Measurements from ENCODE around the gene PCDHGA2.
"Not testable (repeated sequence)": the region's sequence is repeated elsewhere in the genome, so short reads cannot be mapped to it uniquely, and the experiment has no call there.

Gene PCDHGA2

DNA sequence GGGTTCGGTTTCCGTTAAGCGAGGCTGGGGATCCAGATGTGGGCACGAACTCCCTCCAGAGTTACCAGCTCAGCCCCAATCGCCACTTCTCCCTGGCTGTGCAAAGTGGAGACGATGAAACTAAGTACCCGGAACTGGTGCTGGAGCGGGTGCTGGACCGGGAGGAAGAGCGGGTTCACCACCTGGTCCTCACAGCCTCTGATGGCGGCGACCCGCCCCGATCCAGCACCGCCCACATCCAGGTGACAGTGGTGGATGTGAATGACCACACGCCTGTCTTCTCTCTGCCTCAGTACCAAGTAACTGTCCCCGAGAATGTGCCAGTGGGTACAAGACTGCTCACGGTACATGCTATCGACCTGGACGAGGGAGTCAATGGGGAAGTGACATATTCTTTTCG is 44.8 kb downstream of the PCDHGA2 start:
- no peak for DNase-seq (ENCODE audit: low spot score)

- DNase-seq (ENCODE audit: low spot score) = no peak
Measured at GRCh38 chr5:141384471-141385267, 46.1 kb downstream of the PCDHGA2 start.

DNA sequence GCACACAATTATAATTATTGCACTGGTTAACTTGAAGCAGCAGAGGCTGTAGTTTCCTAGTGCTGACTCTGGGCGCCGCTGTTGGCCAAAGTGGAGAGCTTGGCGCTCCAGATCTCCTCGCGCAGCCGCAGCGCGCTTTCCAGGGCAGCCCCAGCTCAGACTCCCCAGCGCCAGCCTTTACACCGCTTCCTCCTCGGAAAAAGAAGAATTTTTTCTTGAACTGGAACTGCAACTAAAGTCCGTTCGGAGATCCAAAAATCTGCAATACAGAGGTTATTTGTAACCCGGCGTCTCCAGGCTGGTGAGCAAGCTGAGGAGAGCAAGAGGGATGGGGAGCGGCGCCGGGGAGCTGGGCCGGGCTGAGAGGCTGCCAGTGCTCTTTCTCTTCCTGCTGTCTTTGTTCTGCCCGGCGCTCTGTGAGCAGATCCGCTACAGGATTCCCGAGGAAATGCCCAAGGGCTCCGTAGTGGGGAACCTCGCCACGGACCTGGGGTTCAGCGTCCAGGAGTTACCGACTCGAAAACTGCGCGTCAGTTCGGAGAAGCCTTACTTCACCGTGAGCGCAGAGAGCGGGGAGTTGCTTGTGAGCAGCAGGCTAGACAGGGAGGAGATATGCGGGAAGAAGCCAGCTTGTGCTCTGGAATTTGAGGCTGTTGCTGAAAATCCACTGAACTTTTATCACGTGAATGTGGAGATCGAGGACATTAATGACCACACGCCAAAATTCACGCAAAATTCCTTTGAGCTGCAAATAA is 49.2 kb downstream of the PCDHGA2 start, which contains the start of gene PCDHGB4:
Gene PCDHGB4 (plus strand): TSS at position 142 of the 755 bp plus-strand sequence. CDS start 187 bp downstream, at position 329.
- DNase-seq (ENCODE audit: low spot score) = not testable (repeated sequence)

DNA sequence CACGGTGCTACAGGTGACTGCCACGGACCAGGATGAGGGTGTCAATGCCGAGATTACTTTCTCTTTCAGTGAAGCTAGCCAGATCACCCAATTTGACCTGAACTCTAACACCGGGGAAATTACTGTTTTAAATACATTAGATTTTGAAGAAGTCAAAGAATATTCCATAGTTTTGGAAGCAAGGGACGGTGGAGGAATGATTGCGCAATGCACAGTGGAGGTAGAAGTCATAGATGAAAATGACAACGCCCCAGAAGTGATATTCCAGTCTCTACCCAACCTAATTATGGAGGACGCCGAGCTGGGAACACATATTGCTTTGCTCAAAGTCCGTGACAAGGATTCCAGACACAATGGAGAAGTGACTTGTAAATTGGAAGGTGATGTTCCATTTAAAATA is 50.1 kb downstream of the PCDHGA2 start:
- no peak for DNase-seq (ENCODE audit: low spot score)

- no peak for DNase-seq (ENCODE audit: low spot score)
Measured at GRCh38 chr5:141389153-141390042, 50.8 kb downstream of the PCDHGA2 start.

DNA sequence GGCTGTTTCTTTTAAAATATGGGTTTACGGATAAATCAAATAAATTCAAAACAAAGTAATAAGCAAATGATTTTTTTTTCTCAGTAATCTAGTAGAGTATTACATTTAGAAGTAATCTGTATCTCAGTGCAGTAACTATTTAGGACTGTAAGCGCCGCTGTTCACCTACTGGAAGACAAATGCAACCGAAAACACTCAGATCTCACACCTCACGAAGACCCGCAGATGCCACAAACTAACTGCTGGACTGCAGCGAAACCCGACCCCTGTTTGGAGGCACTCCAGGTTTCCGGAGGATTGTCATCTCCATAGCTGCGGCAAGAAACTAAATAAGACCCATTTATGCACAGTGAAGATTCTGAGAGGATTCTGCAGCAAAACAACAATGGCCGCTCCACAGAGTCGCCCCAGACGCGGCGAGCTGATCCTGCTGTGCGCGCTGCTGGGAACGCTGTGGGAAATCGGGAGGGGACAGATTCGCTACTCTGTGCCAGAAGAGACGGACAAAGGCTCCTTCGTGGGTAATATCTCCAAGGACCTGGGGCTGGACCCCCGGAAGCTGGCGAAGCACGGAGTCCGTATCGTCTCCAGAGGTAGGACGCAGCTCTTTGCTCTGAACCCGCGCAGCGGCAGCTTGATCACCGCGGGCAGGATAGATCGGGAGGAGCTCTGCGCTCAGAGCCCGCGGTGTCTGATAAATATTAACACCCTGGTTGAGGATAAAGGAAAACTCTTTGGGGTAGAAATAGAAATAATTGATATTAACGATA is 54.1 kb downstream of the PCDHGA2 start, which contains the start of gene PCDHGA8:
Gene PCDHGA8 (plus strand): TSS at position 205 of the 770 bp plus-strand sequence. CDS start 181 bp downstream, at position 386.
- DNase-seq (ENCODE audit: low spot score) = no peak
